ENCODE measurements around the gene PRKCB.

DNA sequence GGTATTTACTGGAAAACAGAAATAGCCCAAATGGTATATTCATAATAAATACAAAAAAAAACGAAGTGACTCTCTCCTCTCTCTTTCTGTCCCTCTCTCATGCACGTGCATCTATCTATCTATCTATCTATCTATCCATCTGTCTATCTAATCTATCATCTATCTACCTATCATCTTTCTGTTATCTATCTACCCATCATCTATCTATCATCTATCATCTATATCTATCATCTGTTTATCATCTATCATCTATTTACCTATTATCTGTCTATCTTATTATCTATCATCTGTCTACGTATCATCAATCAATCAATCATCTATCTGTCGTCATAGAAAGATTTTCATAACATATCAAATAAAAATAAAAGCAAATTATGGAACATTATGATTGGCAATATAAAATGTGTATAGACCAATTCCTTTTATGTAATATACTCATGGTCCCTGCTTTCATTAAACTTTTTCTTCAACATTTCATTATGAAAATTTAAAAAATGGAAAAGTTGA, 293.7 kb downstream of the PRKCB start:
- TF ChIP-seq, protein P1, sequence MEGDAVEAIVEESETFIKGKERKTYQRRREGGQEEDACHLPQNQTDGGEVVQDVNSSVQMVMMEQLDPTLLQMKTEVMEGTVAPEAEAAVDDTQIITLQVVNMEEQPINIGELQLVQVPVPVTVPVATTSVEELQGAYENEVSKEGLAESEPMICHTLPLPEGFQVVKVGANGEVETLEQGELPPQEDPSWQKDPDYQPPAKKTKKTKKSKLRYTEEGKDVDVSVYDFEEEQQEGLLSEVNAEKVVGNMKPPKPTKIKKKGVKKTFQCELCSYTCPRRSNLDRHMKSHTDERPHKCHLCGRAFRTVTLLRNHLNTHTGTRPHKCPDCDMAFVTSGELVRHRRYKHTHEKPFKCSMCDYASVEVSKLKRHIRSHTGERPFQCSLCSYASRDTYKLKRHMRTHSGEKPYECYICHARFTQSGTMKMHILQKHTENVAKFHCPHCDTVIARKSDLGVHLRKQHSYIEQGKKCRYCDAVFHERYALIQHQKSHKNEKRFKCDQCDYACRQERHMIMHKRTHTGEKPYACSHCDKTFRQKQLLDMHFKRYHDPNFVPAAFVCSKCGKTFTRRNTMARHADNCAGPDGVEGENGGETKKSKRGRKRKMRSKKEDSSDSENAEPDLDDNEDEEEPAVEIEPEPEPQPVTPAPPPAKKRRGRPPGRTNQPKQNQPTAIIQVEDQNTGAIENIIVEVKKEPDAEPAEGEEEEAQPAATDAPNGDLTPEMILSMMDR (conservative IDR thresholded peaks at IDR 0.05 in 1 of 2, IDR thresholded peaks at IDR 0.05 in 1 of 2; ENCODE audit: low read depth in 1 of 2, low read length in 2 of 2) = no peak
- TF ChIP-seq EZH2 (IDR thresholded peaks at IDR 0.05; ENCODE audit: low read length, missing control alignments) = no peak
